IPS DF 4.7 (cell line): ENCODE data around the gene DBNL.

Experiments
- DNase-seq: peaks from one replicate; pipeline ENCODE4 v3.0.0-alpha.2; 2013; ENCODE audit warnings: low spot score; ENCODE audit errors: extremely low read depth

DBNL gene

GRCh38 chr7:44061645-44062179 lies 17.2 kb downstream of the DBNL start:
- no peak for DNase-seq

DNA sequence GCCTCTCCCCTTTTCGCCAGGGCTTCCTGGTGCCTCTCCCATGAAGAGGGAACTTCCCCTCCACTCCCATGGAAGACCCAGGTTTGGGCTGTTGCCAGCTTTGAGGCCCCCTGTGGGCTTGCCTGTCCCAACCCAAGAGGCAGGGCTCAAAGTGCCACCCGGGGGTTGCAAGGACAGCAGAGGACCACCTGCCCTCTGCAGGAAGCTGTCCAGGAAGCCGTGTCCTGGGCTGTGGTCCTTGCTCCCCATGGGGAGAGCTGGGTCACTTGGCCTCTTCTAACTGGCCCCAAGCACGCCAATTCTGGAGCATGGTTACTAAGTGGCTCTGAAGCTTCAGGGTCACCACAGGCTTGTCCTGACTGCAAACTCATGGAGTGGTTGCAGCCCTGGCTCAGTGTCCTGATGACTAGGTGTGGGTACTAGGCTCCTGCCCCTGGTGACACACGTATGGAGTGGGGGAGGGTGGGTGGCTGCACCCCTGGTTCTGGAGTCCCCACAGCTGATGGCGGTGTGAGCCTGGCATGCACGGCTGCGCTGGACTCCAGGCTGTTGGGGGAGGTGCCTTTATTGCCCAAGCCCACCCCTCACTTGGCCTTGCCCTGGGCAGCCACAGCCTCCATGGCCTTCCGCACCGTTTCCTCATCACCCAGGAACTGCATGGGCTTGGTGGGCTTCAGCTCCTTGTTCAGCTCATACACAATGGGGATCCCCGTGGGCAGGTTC lies 17.8 kb downstream of the DBNL start:
- DNase-seq = no peak

GRCh38 chr7:44062903-44063295 lies 18.4 kb downstream of the DBNL start:
- DNase-seq = no peak

DNA sequence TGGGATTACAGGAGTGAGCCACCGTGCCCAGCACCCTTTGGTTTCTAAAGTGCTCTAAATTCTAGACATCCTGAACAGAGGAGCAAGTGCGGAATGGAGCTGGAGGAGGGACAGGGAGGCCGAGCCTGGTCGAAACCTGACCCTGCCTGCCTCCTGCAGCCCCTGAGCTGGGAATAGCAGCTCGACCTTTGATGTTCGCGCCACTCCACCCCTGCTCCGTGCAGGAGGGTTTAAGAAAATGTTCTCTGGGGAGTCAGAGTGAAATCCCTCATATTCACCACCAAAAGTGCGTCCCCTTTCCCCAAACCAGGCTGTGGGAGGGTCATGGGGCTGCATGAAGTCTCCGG lies 19.0 kb downstream of the DBNL start:
- DNase-seq = no peak

GRCh38 chr7:44063894-44064651 lies 19.6 kb downstream of the DBNL start:
- no peak for DNase-seq

GRCh38 chr7:44064791-44065430 lies 20.4 kb downstream of the DBNL start:
- no peak for DNase-seq

DNA sequence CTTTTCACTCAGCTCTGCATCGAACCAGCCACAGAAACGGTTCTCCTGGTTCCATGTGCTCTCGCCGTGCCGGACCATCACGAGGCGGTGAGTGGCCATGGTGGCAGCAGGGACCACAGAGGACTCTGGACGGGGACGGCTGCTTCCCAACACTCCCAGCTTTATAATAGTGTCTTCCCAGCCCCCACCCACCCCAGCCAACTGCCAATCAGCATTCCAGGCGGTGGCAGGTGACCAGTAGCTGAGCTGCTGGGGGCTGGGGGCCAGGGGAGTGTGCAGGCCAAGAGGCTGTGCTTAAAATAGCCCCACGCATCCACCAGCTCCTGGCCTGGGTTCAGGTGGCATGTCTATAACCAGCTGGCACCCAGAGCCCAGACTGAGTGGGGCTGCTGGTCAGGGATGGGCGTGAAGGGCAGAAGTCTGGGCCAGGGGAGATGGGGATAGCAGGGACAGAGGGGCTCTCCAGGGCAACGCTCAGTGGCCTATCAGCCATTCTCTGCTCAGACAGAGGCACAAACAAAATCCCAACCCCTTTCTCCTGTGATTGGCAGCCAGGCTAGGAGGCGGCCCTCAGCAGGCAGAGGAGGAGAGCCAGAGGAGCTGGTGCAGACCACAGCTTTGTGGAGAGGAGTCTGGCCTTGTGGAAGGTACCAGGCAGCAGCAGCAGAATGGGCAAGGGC lies 21.1 kb downstream of the DBNL start, which contains the start of gene PGAM2:
Gene PGAM2 (minus strand): TSS at position 137 of the 680 bp plus-strand sequence. CDS start 38 bp downstream, at position 99.
- DNase-seq = no peak

DNA sequence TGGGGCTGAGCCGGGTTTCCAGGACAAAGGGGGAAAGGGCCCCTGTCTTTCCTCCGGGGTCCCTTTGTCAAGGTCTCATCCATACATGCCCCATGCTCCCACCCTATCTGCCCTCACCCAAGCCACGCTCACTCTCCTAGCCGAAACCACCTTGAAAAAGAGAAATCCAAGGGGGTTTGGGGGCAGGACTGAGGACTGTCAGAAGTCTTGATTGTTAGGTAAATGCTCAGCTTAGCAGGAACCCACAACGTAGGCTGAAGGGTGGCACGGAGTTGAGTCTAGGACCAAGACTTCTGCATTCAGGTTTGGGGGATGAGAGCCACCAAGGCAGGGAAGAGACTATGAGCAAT lies 21.6 kb downstream of the DBNL start:
- DNase-seq = no peak

GRCh38 chr7:44066494-44067063 lies 22.1 kb downstream of the DBNL start:
- DNase-seq = no peak

- DNase-seq = no peak
Observed at GRCh38 chr7:44067064-44067951, 22.8 kb downstream of the DBNL start.

DNA sequence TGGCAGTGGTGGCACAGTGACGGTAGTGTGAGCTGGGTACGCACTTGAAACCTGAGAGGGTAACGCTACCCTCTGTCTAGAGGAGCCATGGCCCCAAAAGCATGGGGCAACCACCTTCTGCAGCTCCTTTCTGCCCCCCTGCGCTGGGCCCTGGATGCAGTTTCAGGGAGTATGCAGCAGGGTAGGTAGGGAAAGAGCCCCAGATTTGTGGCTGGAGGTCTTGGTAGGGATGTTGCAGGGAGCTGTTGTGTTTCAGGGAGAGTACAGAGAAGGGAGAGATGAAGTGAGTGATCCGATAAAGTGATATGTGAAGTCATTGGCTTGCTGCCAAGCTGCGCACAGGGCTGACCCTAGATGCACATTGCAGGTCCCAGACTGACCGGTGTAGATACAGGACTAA lies 23.6 kb downstream of the DBNL start:
- DNase-seq = no peak

- no peak for DNase-seq
Observed at GRCh38 chr7:44071726-44072363, 27.3 kb downstream of the DBNL start.

- DNase-seq = no peak
Observed at GRCh38 chr7:44072364-44073231, 28.1 kb downstream of the DBNL start.

GRCh38 chr7:44073664-44074348 lies 29.3 kb downstream of the DBNL start:
- DNase-seq = no peak

- DNase-seq = no peak
Observed at GRCh38 chr7:44074349-44074695, 29.8 kb downstream of the DBNL start.

- DNase-seq = no peak
Observed at GRCh38 chr7:44075296-44076075, 31.0 kb downstream of the DBNL start.

- no peak for DNase-seq
Observed at GRCh38 chr7:44076101-44076895, 31.8 kb downstream of the DBNL start.
